Ovary (tissue), 9 donors: Measurements from ENCODE around the gene MAB21L1. TPM values are rescaled to one million over a fixed set of nuclear protein-coding genes. Genes with fewer than 3 reads are reported as not detected.

ENCODE experiments used
- DNase-seq, 5 donors: peaks; one replicate each; pipeline ENCODE4 v3.0.0-alpha.2; 2019 to 2020
- H3K27ac ChIP-seq, 2 donors: fragments of 200-600 bp; one replicate each; pipeline versions ENCODE4 v1.5.1 to v1.8.0; 2019 to 2022
- H3K27me3 ChIP-seq: fragments of 200-600 bp; one replicate; pipeline ENCODE4 v1.8.0; 2022
- H3K36me3 ChIP-seq: fragments of 200-600 bp; sonication (generic); one replicate; pipeline ENCODE4 v1.5.1; 2019
- H3K4me1 ChIP-seq: one replicate; pipeline ENCODE4 v1.8.1; 2013; ENCODE audit warnings: mild to moderate bottlenecking, moderate library complexity; ENCODE audit not compliant: insufficient read depth
- H3K4me3 ChIP-seq: fragments of 200-600 bp; sonication (generic); one replicate; pipeline ENCODE4 v1.5.1; 2017
- H3K9me3 ChIP-seq, 2 donors: fragments of 200-600 bp in 1 of 2; sonication (generic) in 1 of 2; one replicate each; pipeline versions ENCODE4 v1.5.1 to v1.8.1; 2013 to 2019; ENCODE audit warnings: mild to moderate bottlenecking in 1 of 2, moderate library complexity in 1 of 2
- CTCF ChIP-seq, 3 donors: fragments of 450-650 bp in 2 of 3; fragments of 200-600 bp in 1 of 3; IDR thresholded peaks; one replicate each; pipeline versions ENCODE4 v1.5.1 to v1.8.0; 2016 to 2022; ENCODE audit warnings: antibody characterized with exemption in 3 of 3, mild to moderate bottlenecking in 1 of 3
- EP300 ChIP-seq: sonication (generic); formaldehyde crosslinking; IDR thresholded peaks from one replicate; pipeline ENCODE4 v1.6.1; 2017; ENCODE audit warnings: antibody characterized with exemption
- POLR2A ChIP-seq: fragments of 450-650 bp; IDR thresholded peaks from one replicate; pipeline ENCODE4 v1.6.1; 2017; ENCODE audit warnings: antibody characterized with exemption, mild to moderate bottlenecking, moderate library complexity
- WGBS, 3 donors: extraction: QIAGEN DNeasy Blood & Tissue Kit in 1 of 3; methylation state at CpG; one replicate each; pipeline versions ENCODE4 v1.1.5 to v1.1.7; 2013 to 2017; 5-methylcytosine and 5-hydroxymethylcytosine counted together
- intact Hi-C, 4 donors: fragments of 100-400 bp; cut with DNase I; formaldehyde crosslinking; loops; one replicate each; pipeline versions ENCODE4 v1.11.0 to v1.15.1; 2022 to 2023
- polyA plus RNA-seq, 2 donors: library from polyadenylated mRNA; stranded (reverse); fragments of 200-250 nt in 1 of 2; fragments of 350-450 nt in 1 of 2; fragmentation: Illumina TruSeq in 1 of 2; extraction: RNeasy Lipid Tissue Mini Kit (QIAGEN cat#74804) in 1 of 2; gene quantifications; one replicate each; pipeline ENCODE4 v1.2.3, GENCODE V29; 2013 to 2014
- total RNA-seq, 7 donors: library from RNA; depleted of rRNA in 2 of 7; stranded (reverse); fragments of >200 nt in 2 of 7; fragmentation: NEBNext Ultra II Directional in 3 of 7; extraction: Animal tissue kit (Norgen Biotek cat#: 25700) in 3 of 7; gene quantifications; one replicate each; pipeline versions ENCODE4 v1.1.0 to v1.2.4, GENCODE V29; 2016 to 2023
- donor health status: DM: no; HTN: no; CAD: no; lungs with moderate emphysema.
- donor health status: DM: no; HTN: no; CAD: no.
- donor health status: Bipolar disorder and iron deficiency.
- donor health status: DM: yes; HTN: yes; CAD: no.
- donor health status: DM: no; HTN: no; CAD: no.
- donor health status: DM: yes; HTN: yes; CAD: no.

Gene MAB21L1
- total and polyA plus RNA-seq, 9 donors = 0.12 to 1.0 (median 0.60) TPM

GRCh38 chr13:35479038-35479492 lies 2.6 kb upstream of the MAB21L1 start:
- no peaks in the 10 kb centered on the region for H3K4me1 ChIP-seq
- TF ChIP-seq EP300 (no peak), POLR2A (no peak), CTCF (IDR thresholded peaks at IDR 0.05) (no peak)
- 92 to 95% (median 94%) methylated on average over 14 of the region's 14 CpGs for WGBS, 3 donors
- no peaks in the 10 kb centered on the region for H3K27me3 ChIP-seq
- no peak for DNase-seq
- intact Hi-C loops = no loop called here
- no peaks in the 10 kb centered on the region for H3K36me3 ChIP-seq
- no peak overlapping the region for H3K4me3 ChIP-seq
- H3K9me3 ChIP-seq = no peaks in the 10 kb centered on the region
- no peak overlapping the region for H3K27ac ChIP-seq

- no peak overlapping the region for H3K27ac ChIP-seq
These were observed 2.0 kb upstream of the MAB21L1 start for GRCh38 chr13:35478271-35479037.

GRCh38 chr13:35477386-35477946 lies 977 bp upstream of the MAB21L1 start:
- H3K27me3 ChIP-seq = no peaks in the 10 kb centered on the region
- no peak overlapping the region for H3K4me3 ChIP-seq
- no peaks in the 10 kb centered on the region for H3K4me1 ChIP-seq
- intact Hi-C loops = no loop called here
- no peak overlapping the region for H3K27ac ChIP-seq
- WGBS, 3 donors = 91 to 94% (median 91%) methylated on average over 5 of the region's 5 CpGs
- no peaks in the 10 kb centered on the region for H3K9me3 ChIP-seq
- TF ChIP-seq POLR2A (no peak), CTCF (IDR thresholded peaks at IDR 0.05) (no peak), EP300 (no peak)
- no peaks in the 10 kb centered on the region for H3K36me3 ChIP-seq
- DNase-seq = no peak

More at GRCh38 chr13:35478271-35479037, 2.0 kb upstream of the MAB21L1 start:
- H3K4me1 ChIP-seq = no peaks in the 10 kb centered on the region
- WGBS, 3 donors = 71 to 74% (median 72%) methylated on average over 51 of the region's 51 CpGs
- intact Hi-C loops = no loop called here
- H3K27me3 ChIP-seq = no peaks in the 10 kb centered on the region
- H3K36me3 ChIP-seq = no peaks in the 10 kb centered on the region
- no peak overlapping the region for H3K4me3 ChIP-seq
- TF ChIP-seq CTCF (IDR thresholded peaks at IDR 0.05) = no peak
- TF ChIP-seq EP300 = no peak
- TF ChIP-seq POLR2A = no peak
- no peaks in the 10 kb centered on the region for H3K9me3 ChIP-seq
- DNase-seq = peak in 1 of 5 donors; percentile 23

- H3K4me3 ChIP-seq = peak overlapping the region; percentile 17
- intact Hi-C loops = no loop called here
- peak in 4 of 5 donors; percentile 59 to 75 (median 64) for DNase-seq
- no peaks in the 10 kb centered on the region for H3K36me3 ChIP-seq
- TF ChIP-seq CTCF (IDR thresholded peaks at IDR 0.05) (no peak), EP300 (no peak), POLR2A (no peak)
- no peaks in the 10 kb centered on the region for H3K9me3 ChIP-seq
- WGBS, 3 donors = 45 to 54% (median 52%) methylated on average over 47 of the region's 47 CpGs
- H3K27ac ChIP-seq = peak overlapping the region in 1 of 2 donors; percentile 4
- H3K4me1 ChIP-seq = no peaks in the 10 kb centered on the region
- no peaks in the 10 kb centered on the region for H3K27me3 ChIP-seq
These were observed 1.1 kb downstream of the MAB21L1 start for GRCh38 chr13:35475212-35475959.
